Posterior vena cava (tissue), 2 donors: ENCODE measurements around the gene CASTOR1. TPM values are rescaled to one million over a fixed set of nuclear protein-coding genes. Genes with fewer than 3 reads are reported as not detected.
A peak's percentile ranks its signal among the peaks of the same experiment; 100 is the strongest.

ENCODE experiments used
- DNase-seq: peaks from one replicate; pipeline ENCODE4 v3.0.0-alpha.2; 2020; ENCODE audit warnings: low spot score
- intact Hi-C, 2 donors: fragments of 100-400 bp; cut with DNase I; formaldehyde crosslinking; loops; one replicate each; pipeline versions ENCODE4 v1.14.1 to v1.14.2; 2022 to 2023
- total RNA-seq, 2 donors: library from RNA; stranded (reverse); fragmentation: NEBNext Ultra II Directional; extraction: Animal tissue kit (Norgen Biotek cat#: 25700); gene quantifications; one replicate each; pipeline ENCODE4 v1.2.1, GENCODE V29; 2021
- donor health status: DM: yes; HTN: yes; CAD: no.
- donor health status: DM: yes; HTN: yes; CAD: no.

Gene CASTOR1
- total RNA-seq, 2 donors from 2014 or later = 9.8 to 14.3 TPM

DNA sequence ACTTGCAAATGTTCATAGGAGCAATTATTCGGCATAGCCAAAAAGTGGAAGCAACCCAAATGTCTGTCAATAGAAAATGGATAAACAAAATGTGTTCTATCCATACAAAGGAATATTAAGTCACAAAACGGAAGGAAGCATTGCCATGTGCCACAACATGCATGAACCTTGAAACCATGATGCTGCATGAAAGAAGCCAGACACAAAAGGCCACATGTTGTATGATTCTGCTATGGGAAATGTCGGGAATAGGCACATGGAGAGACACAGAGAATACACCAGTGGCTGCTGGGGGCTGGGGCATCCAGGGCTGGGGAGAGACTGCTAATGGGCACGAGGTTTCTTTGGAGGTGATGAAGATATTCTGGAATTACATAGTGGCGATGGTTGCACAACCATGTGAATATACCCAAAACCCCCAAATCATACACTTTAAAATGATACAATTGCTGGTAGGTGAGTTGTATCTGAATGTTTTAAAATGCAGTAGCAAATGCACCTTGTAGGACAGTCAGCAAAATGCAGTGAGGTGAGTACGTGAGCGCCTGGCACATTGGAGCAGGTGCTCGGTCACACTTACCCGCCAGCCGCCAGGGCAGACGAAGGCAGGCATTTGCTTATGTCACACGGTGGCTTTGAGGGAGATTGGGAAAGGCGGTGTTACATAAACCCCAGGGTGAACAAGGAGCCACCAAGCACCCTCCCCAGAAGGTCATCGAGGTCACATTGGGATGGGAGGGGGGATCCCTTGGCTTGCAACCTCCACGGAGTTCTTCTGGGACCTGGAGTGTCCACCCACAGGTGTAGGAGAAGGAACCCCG, 16.3 kb downstream of the CASTOR1 start:
- intact Hi-C loops = no loop called here
- DNase-seq = no peak

DNA sequence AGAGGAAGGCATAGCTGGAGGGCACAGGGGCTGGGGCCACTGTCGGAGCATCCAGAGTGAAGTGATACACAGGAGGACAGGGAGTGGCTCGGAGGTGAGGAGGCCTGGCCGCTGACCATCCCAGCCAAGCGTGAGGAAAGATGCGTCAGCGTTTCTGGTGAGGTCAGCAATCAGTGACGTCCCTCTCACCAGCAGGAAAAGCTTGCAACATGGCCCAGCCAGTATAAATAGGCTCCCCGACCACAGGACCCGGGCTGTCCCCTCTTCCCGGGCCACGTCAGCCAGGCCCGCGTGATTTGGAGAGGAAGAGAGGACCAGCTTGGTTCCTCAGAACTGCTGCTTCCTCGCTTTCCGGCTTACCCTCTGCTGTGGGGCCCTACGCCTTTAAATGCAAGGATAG, 18.5 kb downstream of the CASTOR1 start:
- peak; percentile 95 for DNase-seq
- intact Hi-C loops = no loop called here

GRCh38 chr22:30268331-30268730, 21.0 kb downstream of the CASTOR1 start:
- no peak for DNase-seq
- intact Hi-C loops = no loop called here

DNA sequence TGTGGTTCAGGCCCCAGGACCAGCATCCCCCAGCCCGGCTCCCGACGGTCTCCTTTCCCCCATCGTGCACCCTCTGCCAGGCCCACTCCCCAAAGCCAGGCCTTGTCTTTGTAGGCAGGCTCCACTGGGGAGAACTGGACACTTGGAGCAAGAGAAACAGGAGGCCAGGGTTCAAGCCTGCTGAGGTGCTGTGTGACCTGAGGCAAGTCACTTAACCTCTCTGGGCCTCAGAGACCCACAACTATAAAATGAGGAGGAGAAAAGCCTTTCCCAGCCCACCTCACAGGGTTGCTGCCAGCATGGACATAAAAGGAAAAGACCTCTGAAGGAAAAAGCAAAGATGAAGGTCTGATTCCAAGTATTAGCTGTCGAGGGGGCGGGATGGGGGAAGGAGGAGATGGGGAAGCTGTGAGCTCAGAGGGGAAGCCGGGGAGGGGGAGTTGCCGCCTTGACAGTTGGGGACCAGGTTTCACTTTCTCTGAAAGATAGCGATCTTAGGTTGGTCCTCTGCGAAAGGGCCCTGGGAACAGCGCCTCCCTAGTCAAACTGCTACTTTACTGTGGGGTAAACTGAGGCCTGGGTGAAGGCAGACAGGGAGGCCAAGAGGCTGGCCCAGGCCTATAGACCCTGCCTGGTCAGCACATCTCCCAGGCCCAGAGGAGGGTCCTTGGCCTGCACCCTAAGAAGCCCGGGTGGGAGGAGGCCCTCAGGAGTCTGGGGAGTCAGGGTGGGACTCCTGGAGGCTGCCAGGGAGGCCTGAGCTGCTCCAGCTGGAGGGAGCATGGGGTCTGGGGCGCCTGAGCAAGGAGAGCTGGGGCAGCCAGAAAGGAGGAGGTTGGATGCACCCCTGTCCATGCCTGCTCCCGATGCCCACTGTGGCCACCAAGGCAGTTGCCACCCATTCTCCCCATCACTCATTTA, 21.7 kb downstream of the CASTOR1 start:
- intact Hi-C loops = loop anchor here in 1 of 2 donors (2.0 kb wide), 1 partner anchor 19 kb away; no protein-coding TSS in a partner anchor
- DNase-seq = no peak

GRCh38 chr22:30266445-30267381, 22.6 kb downstream of the CASTOR1 start, which contains the start of gene OSM:
Gene OSM, minus strand, starts transcription at chr22:30266851. Its CDS starts 52 bp downstream, at chr22:30266799.
- intact Hi-C loops = loop anchor here in 1 of 2 donors (2.0 kb wide), 1 partner anchor 20 kb away; no protein-coding TSS in a partner anchor
- peak; percentile 94 for DNase-seq

DNA sequence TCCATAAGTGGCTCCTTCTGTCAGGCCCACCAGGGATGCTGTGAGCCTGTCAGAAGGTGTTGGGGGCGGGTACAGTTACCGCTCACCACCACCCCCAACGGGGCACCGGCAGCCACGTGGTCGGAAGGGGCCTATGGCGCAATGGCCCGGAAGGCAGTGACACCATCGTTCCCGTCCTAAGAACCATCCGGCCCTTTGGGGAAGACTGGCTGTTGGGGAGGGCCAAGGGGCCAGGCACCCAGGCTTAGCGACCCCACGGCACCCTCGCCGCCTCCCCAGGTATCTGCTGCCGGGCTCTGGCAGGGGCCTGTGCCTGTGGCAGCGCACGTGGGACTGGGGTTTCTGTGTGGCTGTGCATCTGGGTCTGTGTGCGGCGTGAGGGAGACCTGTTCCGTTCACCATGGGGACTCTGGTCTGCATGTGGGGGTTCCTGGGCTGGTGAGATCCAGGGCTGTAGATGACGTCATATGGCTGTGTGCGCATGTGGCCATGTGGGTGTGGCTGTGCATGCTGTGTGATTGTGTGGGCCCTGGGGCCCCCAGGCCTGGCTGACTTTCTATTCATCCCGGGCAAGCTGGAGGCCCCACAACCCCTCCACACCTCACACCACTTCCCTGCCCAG, 23.4 kb downstream of the CASTOR1 start:
- intact Hi-C loops = loop anchor here in 1 of 2 donors (2.0 kb wide), 1 partner anchor 21 kb away; no protein-coding TSS in a partner anchor
- DNase-seq = peak; percentile 95

GRCh38 chr22:30265131-30265720, 24.1 kb downstream of the CASTOR1 start:
- intact Hi-C loops = no loop called here
- DNase-seq = no peak

GRCh38 chr22:30263883-30264282, 25.4 kb downstream of the CASTOR1 start:
- intact Hi-C loops = loop anchor here (2.0 kb wide), 1 partner anchor 123 kb away; the partner anchor contains the start of gene RNF215 (in 2 of the 2)
- no peak for DNase-seq

DNA sequence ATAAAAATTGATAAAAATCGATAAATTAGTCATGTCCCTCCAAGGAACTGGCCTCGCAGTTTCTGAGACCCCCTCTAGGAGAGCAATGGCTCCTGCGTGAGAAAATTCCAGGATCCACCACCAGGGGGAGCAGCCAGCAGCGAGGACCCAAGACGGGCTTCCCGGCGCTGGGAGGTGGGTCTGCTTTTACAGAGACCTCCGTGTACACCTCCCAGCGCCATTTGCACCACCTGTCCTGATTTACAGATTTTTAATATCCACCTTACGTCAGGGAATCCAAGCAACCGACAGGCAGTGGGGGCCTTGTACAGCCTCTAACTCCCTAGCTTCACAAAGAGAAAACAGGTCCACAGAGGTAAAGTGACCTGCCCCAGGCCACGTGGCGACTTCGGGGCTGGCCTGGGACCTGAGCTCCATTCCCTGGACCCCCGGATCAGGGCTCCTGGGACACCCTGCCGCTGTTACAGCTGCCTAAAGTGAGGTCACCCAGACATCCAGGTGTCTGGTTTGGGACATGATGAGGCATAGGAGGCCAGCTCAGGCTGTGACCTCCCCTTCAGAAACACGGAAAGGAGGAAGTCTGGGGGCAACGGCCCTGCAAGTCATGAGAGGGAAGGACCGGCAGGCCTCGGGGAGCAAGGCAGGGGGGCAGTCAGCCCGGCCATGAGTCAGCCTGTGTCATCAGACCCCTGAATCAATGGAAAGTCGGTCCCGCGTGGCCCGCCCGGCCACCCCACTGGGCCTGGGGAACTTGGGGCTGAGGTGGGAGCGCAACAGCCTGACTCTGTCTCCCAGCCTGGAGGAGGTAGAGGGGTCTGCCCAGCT, 26.2 kb downstream of the CASTOR1 start:
- peak; percentile 91 for DNase-seq

GRCh38 chr22:30262112-30262511, 27.2 kb downstream of the CASTOR1 start:
- intact Hi-C loops = loop anchor here (2.0 kb wide), 1 partner anchor 125 kb away; the partner anchor contains the start of gene RNF215 (in 2 of the 2)
- DNase-seq = no peak

More for the DNA sequence above, 26.2 kb downstream of the CASTOR1 start:
- intact Hi-C loops = loop anchor here (2.0 kb wide), 1 partner anchor 124 kb away; the partner anchor contains the start of gene RNF215 (in 2 of the 2)

- no peak for DNase-seq
- intact Hi-C loops = no loop called here
Observed at GRCh38 chr22:30261134-30261533, 28.2 kb downstream of the CASTOR1 start.

DNA sequence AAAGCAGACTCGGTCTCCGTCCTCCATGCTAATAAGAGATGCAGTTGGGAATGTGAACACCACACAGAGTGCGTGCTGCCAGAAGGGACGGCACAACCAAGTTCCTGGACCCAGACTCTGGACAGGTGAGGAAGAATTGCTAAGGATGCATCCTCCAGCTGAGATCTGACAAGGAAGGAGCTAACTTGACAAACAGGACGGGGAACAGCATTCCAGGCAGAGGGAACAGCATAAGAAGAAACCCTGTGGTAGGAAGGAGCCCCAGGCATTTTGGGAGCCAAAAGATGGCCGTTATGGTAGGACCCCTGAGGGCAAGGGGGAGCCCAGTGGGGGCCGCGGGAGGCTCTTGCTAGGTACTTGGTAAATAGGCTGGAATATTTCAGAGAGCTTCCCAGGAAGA, 28.6 kb downstream of the CASTOR1 start:
- intact Hi-C loops = no loop called here
- no peak for DNase-seq

DNA sequence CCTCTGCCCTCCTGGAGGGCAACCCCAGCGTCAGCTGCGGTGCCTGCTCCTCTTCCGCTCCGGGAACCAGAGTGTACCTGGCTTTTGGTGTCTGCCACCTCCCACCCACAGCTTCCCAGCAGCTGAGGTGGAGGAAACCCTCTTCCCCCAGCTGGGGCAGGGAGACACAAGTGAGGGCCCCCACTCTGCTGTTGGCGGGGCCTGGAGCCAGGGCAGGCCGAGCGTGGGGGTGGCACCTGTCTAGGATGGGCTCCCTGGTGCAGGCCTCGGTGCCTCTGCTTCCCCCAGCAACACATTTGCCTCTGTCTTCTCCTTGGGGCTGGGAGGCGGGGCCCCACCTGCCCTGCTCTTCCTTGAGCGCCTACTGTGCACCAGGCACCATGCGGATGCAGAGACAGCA, 29.0 kb downstream of the CASTOR1 start:
- intact Hi-C loops = no loop called here
- DNase-seq = no peak

DNA sequence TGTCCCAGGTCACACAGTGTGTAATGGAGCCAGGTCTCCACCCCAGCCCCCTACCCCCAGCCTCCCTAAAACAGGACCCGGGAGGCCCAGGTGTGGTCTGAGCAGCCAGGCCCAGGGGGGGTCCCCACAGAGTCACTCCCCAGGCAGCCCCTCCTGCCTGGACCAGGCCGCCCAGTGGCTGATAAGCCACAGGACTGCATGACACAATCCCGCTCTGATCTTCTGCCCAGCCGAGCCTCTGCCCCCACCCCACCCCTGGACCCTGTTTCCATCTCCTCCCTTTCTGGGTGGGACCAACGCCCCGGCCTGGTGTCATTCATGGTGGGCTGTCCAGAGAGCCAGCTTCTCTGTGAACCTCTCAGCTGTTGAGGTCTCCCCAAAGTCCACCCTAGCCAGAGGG, 35.0 kb downstream of the CASTOR1 start:
- intact Hi-C loops = loop anchor here in 1 of 2 donors (2.0 kb wide), 1 partner anchor 146 kb away; no protein-coding TSS in a partner anchor
- no peak for DNase-seq

DNA sequence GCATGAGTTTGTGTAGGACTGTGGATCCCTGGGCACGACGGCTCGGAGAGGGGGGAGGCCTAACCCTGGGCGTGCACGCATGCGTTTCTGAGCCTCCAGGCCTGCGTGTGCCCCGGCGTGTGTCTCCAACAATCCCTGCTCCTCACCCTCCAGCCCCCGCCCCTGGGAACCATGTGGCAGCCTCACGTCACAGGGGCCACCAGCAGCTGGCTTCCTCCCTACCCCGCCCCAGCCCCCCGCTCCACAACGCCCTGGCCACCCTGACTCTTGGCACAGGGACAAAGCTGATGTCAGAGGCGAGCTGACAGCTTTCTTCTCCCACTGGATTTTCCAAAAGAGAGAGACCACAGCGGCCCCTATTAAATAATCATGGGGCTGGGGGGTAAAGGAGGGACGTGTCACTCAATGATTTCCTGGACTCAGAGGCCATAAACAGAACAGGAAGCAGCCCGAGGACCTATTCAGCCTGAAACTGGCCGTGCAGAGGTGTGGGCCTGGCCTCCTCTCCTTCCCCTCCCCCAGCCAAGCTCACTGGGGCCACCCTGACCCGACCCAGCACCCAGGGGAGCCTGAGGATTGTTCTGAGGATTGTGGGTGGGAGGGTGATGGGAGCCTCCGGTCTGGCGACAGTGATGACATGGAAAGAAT, 36.0 kb downstream of the CASTOR1 start:
- intact Hi-C loops = no loop called here
- peak; percentile 89 for DNase-seq
